ENCODE data around the gene EPO. TPM values are rescaled to one million over a fixed set of nuclear protein-coding genes. Genes with fewer than 3 reads are reported as not detected.

The EPO gene
- total and polyA plus RNA-seq, 2 donors from 2014 or later = not detected

DNA sequence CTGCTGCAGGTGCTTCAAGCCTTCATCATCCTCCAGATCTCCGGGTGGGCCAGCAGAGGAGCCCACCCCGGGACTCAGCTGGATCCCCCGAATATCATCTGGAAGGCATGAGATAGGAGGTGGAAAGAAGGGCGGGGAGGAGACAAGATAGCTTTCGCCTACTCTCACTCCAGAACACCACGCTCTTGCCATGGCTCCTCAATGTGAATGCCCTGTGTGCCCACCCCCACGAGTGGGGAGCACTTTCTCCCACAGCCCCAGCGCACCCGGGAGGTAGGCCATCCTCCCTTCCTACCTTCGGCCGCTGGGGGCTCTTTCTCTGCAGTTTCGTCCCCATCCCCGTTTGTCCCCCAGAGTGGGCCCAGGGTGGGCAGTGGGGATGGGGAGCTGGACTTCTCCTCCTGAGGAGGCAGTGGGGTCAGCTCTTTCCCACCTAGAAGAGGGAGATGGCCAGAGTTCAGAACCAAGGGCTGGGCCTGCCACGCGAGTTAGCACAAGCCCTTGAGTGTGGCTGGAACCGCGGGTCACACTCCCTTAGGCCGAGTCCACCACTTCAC, 35.1 kb upstream of the EPO start:
- H3K9me3 ChIP-seq (ENCODE audit: control insufficient read depth in 2 of 3, insufficient read depth in 1 of 3, low read length in 3 of 3) = no peaks in the 10 kb centered on the region

DNA sequence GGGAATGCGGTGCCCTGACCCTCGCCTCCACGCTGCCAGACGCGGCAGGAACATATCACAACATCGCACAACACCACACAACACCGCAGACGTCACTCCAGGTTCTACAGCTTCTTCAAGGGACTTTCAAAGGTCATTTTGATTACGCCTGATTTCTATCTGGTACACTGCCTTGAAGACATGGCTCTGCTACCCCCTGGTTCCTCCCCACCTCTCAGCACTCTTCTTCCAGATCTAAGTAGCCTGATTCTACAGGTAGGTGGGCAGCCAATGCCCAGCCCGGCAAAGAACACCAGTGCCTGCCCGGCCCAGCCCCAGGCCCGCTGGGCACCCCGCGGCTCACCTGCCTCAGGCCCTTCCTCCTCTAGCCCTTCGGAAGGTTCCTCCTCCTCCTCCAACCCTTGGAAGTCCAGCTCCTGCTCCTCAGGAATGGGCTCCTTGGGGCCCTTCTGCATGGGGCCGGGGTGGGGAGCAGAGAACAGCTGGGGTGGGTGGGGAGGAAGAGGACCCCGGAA, 34.6 kb upstream of the EPO start:
- DNase-seq (peak in 1 of 5 donors; percentile 47), FAIRE-seq (no peak)
- Histone ChIP-seq H3K27me3 (ENCODE audit: control insufficient read depth, insufficient read depth, low read length) (no peaks in the 10 kb centered on the region), H3K9me3 (ENCODE audit: control insufficient read depth in 2 of 3, insufficient read depth in 1 of 3, low read length in 3 of 3) (no peaks in the 10 kb centered on the region), H3K36me3 (ENCODE audit: control insufficient read depth in 2 of 3, insufficient read depth in 3 of 3, low read length in 3 of 3) (peaks cover 2 to 26% (median 12%) of the 10 kb centered on the region in 3 donors), H3K27ac (ENCODE audit: low read depth in 2 of 2, low read length in 2 of 2) (no peak overlapping the region), H3K4me1 (ENCODE audit: control insufficient read depth in 2 of 3, insufficient read depth in 2 of 3, low read depth in 1 of 3, low read length in 3 of 3) (peaks cover 0 to 4% (median 0%) of the 10 kb centered on the region in 3 donors), H3K4me3 (ENCODE audit: low read length in 3 of 3) (no peak overlapping the region), H3K9ac (ENCODE audit: low read length in 3 of 3) (no peak overlapping the region)
- intact Hi-C loops (cut with DNase I) = loop anchor here (10.0 kb wide), 2 partner anchors 111 to 221 kb away; partner anchors contain the start of genes SAP25 and SPACDR
- TF ChIP-seq, protein P1, sequence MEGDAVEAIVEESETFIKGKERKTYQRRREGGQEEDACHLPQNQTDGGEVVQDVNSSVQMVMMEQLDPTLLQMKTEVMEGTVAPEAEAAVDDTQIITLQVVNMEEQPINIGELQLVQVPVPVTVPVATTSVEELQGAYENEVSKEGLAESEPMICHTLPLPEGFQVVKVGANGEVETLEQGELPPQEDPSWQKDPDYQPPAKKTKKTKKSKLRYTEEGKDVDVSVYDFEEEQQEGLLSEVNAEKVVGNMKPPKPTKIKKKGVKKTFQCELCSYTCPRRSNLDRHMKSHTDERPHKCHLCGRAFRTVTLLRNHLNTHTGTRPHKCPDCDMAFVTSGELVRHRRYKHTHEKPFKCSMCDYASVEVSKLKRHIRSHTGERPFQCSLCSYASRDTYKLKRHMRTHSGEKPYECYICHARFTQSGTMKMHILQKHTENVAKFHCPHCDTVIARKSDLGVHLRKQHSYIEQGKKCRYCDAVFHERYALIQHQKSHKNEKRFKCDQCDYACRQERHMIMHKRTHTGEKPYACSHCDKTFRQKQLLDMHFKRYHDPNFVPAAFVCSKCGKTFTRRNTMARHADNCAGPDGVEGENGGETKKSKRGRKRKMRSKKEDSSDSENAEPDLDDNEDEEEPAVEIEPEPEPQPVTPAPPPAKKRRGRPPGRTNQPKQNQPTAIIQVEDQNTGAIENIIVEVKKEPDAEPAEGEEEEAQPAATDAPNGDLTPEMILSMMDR (IDR thresholded peaks at IDR 0.05; ENCODE audit: borderline replicate concordance, extremely low read depth, insufficient read depth) = no peak

More for the DNA sequence above, 35.1 kb upstream of the EPO start:
- Histone ChIP-seq H3K4me3 (ENCODE audit: low read length in 3 of 3) (no peak overlapping the region), H3K36me3 (ENCODE audit: control insufficient read depth in 2 of 3, insufficient read depth in 3 of 3, low read length in 3 of 3) (peaks cover 2 to 26% (median 12%) of the 10 kb centered on the region in 3 donors), H3K4me1 (ENCODE audit: control insufficient read depth in 2 of 3, insufficient read depth in 2 of 3, low read depth in 1 of 3, low read length in 3 of 3) (peaks cover 0 to 4% (median 0%) of the 10 kb centered on the region in 3 donors), H3K27ac (ENCODE audit: low read depth in 2 of 2, low read length in 2 of 2) (no peak overlapping the region), H3K9ac (ENCODE audit: low read length in 3 of 3) (no peak overlapping the region), H3K27me3 (ENCODE audit: control insufficient read depth, insufficient read depth, low read length) (no peaks in the 10 kb centered on the region)
- TF ChIP-seq, protein P1 (IDR thresholded peaks at IDR 0.05; ENCODE audit: borderline replicate concordance, extremely low read depth, insufficient read depth) = no peak
- DNase-seq (peak in 1 of 5 donors; percentile 53), FAIRE-seq (no peak)
- intact Hi-C loops (cut with DNase I) = loop anchor here (10.0 kb wide), 2 partner anchors 110 to 220 kb away; partner anchors contain the start of genes SAP25 and SPACDR

DNA sequence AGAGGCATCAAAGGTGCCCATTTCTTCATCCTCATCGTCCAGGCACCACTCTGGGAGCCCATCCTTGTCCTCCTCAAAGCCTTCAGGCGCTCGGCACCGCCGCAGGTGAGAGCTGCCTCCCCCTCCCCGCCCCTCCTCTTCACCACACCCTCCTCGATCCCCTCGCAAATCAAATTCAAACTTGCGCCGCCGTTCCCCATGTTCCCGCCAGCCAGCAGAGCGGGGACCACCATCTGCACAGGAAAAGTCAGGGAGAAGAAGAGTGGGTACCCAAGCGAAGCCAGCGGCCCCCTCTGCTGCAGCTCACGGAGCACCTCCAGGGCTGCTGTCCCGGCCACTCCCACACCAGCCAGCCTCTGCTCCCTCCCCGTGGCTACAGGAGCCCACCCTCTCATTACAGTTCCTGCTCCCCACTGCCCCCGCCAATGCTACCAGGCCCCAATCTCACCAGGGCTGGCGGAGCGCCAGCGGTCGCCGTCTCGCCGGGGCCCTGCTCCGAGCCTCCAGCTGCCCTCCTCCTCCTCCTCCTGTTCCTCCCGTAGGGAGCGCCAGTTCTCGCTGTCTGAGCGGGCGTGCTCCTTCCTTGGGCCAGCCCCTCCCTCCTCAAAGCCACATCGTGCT, 34.0 kb upstream of the EPO start:
- Histone ChIP-seq H3K4me1 (ENCODE audit: control insufficient read depth in 2 of 3, insufficient read depth in 2 of 3, low read depth in 1 of 3, low read length in 3 of 3) (peaks cover 0 to 9% (median 3%) of the 10 kb centered on the region in 3 donors), H3K36me3 (ENCODE audit: control insufficient read depth in 2 of 3, insufficient read depth in 3 of 3, low read length in 3 of 3) (peaks cover 2 to 26% (median 12%) of the 10 kb centered on the region in 3 donors), H3K4me3 (ENCODE audit: low read length in 3 of 3) (no peak overlapping the region), H3K9me3 (ENCODE audit: control insufficient read depth in 2 of 3, insufficient read depth in 1 of 3, low read length in 3 of 3) (no peaks in the 10 kb centered on the region), H3K27me3 (ENCODE audit: control insufficient read depth, insufficient read depth, low read length) (no peaks in the 10 kb centered on the region), H3K9ac (ENCODE audit: low read length in 3 of 3) (no peak overlapping the region), H3K27ac (ENCODE audit: low read depth in 2 of 2, low read length in 2 of 2) (no peak overlapping the region)
- DNase-seq = peak in 2 of 5 donors; percentile 58 to 60
- intact Hi-C loops (cut with DNase I) = loop anchor here (10.0 kb wide), 2 partner anchors 112 to 222 kb away; partner anchors contain the start of genes SAP25 and SPACDR
- TF ChIP-seq, protein P1 (IDR thresholded peaks at IDR 0.05; ENCODE audit: borderline replicate concordance, extremely low read depth, insufficient read depth) = no peak
- FAIRE-seq = no peak

Measured in kidney (tissue), 14 donors.